Amniotic stem cell (primary cell): ENCODE data around the gene HIVEP2.

Experiments used
- DNase-seq: peaks from one replicate; lab custom pipeline; 2025; lab: John Stamatoyannopoulos, UW

HIVEP2 gene

GRCh38 chr6:142887517-142887916 is 57.5 kb downstream of the HIVEP2 start:
- DNase-seq: no peak

GRCh38 chr6:142886431-142887170 is 58.4 kb downstream of the HIVEP2 start:
- no peak for DNase-seq

GRCh38 chr6:142885182-142885867 is 59.7 kb downstream of the HIVEP2 start:
- peak; percentile 53 for DNase-seq

DNA sequence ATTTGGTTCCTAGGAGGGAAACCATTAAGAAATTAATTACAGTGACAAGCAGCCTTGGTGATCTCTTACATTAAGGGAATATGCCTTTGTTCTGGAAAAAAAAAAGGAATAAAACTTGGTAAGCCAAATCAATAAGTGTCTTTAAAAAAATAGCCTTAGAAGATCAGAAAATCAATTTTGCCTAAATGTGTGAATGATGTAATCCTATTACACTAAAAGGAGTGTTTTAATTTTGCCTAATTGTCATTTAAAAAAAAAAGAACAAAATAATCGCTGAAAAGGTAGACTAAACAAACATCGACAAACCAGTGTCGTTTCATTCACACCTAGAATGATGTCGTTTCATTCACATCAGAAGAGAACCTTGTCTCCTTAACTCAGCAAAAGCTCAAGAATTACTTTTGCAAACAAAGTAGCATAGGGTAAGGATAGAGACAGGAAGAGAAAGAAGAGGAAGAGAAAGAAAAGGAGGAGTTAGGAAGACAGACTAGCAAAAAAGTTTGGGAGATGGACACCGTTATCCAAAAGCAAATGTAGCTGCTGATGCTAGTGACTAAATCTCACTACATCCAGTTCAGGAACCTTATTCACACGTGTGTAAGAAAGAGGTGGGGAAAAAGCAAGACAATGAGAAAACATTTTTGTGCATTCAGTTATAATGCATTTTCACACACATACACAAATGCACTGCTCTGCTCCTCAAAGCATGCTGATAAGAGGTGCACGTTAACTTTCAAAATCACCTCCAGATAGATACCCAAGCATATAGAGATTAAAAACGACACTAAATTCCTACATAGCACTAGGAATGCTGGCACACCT is 60.6 kb downstream of the HIVEP2 start:
- no peak for DNase-seq

DNA sequence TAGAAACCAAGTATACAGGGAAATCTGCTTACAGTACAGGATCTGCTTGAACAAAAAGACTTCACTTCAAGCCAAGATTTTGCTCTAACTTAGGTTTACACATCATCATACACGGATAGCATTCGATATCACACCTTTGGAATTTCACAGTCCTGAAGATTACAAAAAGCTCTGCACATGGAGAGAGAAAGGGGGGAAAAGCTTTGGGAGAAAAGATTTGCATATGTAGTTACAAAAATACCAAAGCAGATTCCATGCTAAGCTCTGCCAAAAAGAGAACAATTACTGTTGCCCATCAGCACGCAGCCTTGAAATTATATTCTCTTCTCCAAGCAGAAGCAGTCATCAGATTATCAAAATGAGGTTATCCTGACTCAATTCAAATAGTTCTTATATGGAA is 62.0 kb downstream of the HIVEP2 start:
- no peak for DNase-seq

DNA sequence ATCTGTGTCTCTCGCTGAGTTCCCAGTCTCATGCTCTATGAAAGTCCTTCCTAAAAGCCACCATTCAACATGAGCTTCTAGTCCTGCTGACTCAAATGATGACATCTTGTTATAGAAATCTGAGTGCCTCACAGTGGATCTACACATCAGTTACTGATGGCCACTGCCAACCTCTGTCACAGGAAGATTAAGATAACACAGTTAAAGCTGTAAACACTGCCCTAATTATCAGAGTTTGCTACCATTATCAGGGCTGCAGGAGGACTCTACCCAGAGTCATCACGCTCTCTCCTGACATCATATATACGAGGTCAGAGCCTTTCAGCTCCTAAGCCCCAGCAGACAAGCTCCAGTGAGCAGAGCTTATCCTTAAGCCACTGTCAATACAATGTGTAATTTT is 63.2 kb downstream of the HIVEP2 start:
- no peak for DNase-seq

DNA sequence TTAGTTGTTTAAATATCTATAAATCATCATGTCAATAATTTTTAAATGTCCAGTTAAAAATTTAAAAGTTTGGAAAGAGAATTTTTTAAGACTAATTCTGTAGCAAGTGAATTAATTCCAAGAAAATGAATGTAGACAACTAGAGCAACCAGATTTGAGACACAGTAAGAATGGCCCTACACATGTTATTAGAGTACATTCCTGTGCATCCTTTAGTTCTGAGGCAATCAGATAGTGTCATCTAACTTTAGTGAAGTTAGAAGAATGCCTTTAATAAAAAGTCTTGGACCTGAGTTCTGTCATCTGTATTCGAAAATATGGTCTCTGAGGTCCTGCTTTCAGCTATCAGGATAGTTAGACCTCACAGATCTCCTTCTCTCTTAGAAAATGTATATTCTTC is 63.7 kb downstream of the HIVEP2 start:
- DNase-seq: no peak

DNA sequence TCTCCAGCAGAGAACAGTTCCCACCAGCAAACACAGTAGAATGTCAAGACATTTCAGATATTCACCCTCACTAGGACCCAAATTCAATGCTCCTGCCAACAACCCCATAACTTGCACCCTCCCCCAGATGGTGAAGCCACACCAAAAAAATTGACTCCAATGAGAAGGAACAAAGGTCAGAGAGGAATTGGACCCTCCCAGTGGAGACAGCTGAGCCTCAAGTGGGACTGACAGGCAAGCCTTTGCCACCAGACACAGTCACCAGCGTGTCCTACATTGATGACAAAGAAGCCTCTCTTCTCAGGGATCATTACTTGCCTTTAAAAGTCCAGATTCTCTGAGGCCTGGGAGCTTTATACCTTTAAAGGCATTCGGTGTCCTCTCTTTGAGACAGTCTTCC is 64.8 kb downstream of the HIVEP2 start:
- DNase-seq: no peak

GRCh38 chr6:142879527-142879926 is 65.4 kb downstream of the HIVEP2 start:
- DNase-seq: no peak

DNA sequence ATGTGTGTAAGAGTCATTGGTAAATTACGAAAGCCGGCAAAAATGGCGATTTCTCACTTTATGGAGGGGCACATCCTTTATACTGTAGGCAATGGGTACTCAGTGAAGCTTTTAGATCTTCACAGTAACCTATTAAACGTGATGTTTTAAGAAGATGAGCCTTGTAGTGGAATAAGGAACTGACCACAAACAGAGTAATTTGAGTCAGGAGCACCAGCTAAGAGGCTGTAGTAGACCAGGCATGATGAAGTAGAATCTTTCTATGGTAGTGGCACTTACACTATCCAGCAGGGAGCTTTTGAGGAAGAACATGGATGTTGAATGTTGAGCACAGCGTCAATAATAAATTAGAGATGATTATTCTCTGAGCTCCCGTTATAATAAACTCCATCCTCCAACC is 65.9 kb downstream of the HIVEP2 start:
- DNase-seq: no peak

GRCh38 chr6:142878407-142878806 is 66.6 kb downstream of the HIVEP2 start:
- DNase-seq: no peak

- DNase-seq: no peak
Observed at GRCh38 chr6:142874676-142875075, 70.3 kb downstream of the HIVEP2 start.

- no peak for DNase-seq
Observed at GRCh38 chr6:142872376-142872775, 72.6 kb downstream of the HIVEP2 start.

DNA sequence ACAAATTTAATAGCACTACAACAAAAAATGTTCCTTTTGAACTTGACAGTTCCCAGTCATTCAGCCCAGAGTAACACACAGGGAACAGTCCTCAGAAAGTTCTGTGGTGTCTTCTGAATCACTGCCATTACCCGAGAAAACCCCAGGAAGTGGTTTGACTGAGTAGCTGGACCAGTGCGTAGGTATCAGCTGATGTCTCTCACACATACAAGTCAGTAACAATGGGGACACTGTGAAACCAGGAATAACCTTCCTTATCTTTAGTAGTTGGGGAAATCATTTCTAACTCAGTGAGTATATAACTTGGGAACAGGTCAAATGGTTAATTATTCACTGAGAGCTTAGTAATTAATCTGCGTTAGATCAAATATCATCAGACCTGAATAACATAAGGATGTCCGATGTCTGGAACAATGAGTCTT is 73.1 kb downstream of the HIVEP2 start:
- DNase-seq: no peak

GRCh38 chr6:142870787-142871415 is 74.1 kb downstream of the HIVEP2 start:
- no peak for DNase-seq

DNA sequence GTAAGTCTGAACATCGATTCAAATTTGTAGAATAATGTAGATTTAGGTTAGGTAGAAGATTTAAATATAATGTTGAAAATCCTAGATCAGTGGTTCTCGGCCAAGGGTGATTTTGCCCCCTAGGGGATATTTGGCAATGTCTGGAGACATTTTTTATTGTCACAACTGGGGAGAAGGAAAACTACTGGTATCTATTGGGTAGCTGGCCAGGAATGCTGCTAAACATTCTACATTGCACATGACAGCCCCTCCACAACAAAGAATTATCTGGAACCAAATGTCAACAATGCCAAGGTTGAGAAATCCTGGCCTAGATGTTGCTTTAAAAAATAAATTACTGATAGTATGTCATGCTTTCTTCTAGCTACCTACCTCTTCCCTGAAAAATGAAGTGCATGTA is 76.1 kb downstream of the HIVEP2 start:
- DNase-seq: no peak

DNA sequence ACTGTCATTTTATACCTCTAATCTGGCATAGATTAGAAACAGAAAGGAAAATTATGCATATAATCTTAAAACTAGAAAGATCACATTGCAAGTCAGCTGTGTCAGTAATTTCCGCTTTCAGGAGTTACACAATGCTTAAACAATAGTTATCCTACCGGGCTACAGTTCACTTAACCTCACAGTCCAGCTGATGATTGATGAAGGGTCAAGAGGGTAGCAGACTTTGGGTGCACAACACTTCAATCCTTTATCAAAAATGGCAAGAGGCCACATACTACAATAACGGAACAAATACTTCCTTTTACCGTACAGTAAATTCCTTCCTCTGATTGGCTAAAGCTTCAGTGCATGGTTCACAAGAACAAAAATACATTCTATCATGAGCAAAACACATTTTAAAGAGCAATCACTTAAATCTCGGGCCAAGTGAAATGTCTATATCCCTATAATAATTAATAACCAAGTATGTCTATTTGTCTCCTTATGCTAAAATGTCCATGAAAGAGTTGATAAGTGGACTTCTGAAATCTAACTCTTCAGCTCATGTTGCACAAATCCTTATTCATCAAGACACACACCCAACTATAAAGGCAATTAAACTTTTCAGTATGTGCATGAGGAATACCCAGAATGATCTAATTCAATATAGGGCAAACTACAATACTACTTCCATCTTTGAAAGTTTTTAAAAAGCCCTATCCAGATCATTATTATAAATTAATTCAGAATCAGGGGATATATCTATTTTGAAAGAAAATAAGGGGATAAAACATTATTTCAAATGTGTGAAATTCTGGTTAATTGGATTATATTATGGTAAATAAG is 76.8 kb downstream of the HIVEP2 start:
- DNase-seq: no peak

DNA sequence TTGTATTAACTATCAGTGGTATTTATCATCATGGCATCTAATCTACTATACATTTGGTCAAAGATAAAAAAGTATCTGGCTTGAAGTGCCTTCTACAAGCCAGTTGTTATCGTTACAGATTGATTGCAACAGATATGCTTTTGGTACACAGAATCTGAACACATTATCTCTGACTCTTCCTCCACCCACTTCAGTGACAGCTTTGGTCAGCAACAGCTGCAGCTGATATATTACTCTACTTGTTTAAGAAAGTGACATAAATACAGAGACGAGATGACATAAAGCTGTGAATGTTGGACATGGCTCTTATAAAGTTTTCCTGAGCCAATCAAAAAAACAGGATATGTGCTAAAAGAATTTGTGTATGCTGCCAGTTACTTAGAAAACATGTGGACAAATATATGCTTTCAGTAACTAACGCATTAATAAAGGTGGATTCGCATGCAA is 77.6 kb downstream of the HIVEP2 start:
- no peak for DNase-seq

GRCh38 chr6:142863981-142864380 is 81.0 kb downstream of the HIVEP2 start:
- DNase-seq: no peak

- DNase-seq: no peak
Observed at GRCh38 chr6:142861711-142862110, 83.3 kb downstream of the HIVEP2 start.

DNA sequence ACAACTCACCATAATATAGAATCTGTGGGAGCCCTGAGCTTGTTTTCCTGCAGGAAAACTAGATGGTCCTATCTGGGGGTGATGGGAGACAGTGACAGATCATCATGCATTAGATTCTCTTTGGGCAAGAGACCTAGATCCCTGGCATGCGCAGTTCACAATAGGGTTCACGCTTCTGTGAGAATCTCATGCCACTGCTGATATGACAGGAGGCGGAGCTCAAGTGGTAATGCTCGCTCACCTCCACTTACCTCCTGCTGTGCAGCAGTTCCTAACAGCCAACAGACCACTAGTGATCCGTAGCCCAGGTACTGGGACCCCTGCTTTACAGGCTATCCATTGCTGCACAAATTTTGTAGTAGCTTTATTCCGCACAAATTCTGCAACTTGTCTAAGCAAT is 84.5 kb downstream of the HIVEP2 start:
- DNase-seq: no peak
